Uterus (tissue), 4 donors: ENCODE measurements around the gene LRP1. TPM values are rescaled to one million over a fixed set of nuclear protein-coding genes. Genes with fewer than 3 reads are reported as not detected.

Experiments used
- DNase-seq, 2 donors: peaks; one replicate each; pipeline ENCODE4 v3.0.0-alpha.2; 2019 to 2020
- H3K27ac ChIP-seq, 2 donors: fragments of 200-600 bp; sonication (generic); 1 replicate in 1 of 2; 2 replicates in 1 of 2; pipeline ENCODE4 v1.5.1; 2016 to 2018
- H3K27me3 ChIP-seq, 2 donors: fragments of 200-600 bp; sonication (generic); one replicate each; pipeline ENCODE4 v1.5.1; 2018 to 2019; ENCODE audit warnings: control low read depth in 1 of 2
- H3K36me3 ChIP-seq, 2 donors: fragments of 200-600 bp; sonication (generic); one replicate each; pipeline ENCODE4 v1.5.1; 2019; ENCODE audit warnings: control low read depth in 1 of 2
- H3K4me1 ChIP-seq, 2 donors: fragments of 200-600 bp; sonication (generic); one replicate each; pipeline ENCODE4 v1.5.1; 2018 to 2019; ENCODE audit warnings: control low read depth in 1 of 2
- H3K4me3 ChIP-seq, 2 donors: fragments of 200-600 bp; sonication (generic); 1 replicate in 1 of 2; 2 replicates in 1 of 2; pipeline ENCODE4 v1.5.1; 2018 to 2019; ENCODE audit warnings: mild to moderate bottlenecking in 1 of 2
- H3K9me3 ChIP-seq, 2 donors: fragments of 200-600 bp; sonication (generic); one replicate each; pipeline ENCODE4 v1.5.1; 2019; ENCODE audit warnings: control low read depth in 1 of 2
- CTCF ChIP-seq, 4 experiments: fragments of 200-600 bp in 2 of 4; fragments of 450-650 bp in 2 of 4; sonication (generic) in 2 of 4; IDR thresholded peaks; one replicate each; pipeline ENCODE4 v1.5.1; 2016 to 2019; ENCODE audit warnings: antibody characterized with exemption in 4 of 4, mild to moderate bottlenecking in 2 of 4, moderate library complexity in 1 of 4
- POLR2A ChIP-seq, 2 donors: fragments of 450-650 bp; IDR thresholded peaks; one replicate each; pipeline ENCODE4 v1.6.1; 2016; ENCODE audit warnings: antibody characterized with exemption in 2 of 2, mild to moderate bottlenecking in 1 of 2, moderate library complexity in 1 of 2
- intact Hi-C: fragments of 100-400 bp; cut with DNase I; formaldehyde crosslinking; loops from one replicate; pipeline ENCODE4 v1.15.1; 2023; ENCODE audit warnings: low total_unique reads
- total RNA-seq, 4 donors: library from RNA; depleted of rRNA in 3 of 4; stranded (reverse); fragments of >200 nt in 3 of 4; gene quantifications; one replicate each; pipeline versions ENCODE4 v1.1.0 to v1.2.4, GENCODE V29; 2014 to 2023
- donor health status: DM: yes; HTN: yes; CAD: no.

The LRP1 gene
- total RNA-seq, 4 donors from 2014 or later = 164 to 507 (median 318) TPM

- no peak for DNase-seq
- peak overlapping the region in 1 of 2 donors; percentile 89 for H3K4me3 ChIP-seq
- TF ChIP-seq POLR2A (IDR thresholded peaks at IDR 0.05) (no peak), CTCF (IDR thresholded peaks at IDR 0.05) (no peak)
- no peaks in the 10 kb centered on the region for H3K36me3 ChIP-seq
- peak overlapping the region; percentile 96 to 99 for H3K27ac ChIP-seq
- H3K4me1 ChIP-seq = peaks cover 22 to 35% of the 10 kb centered on the region in 2 donors
- H3K27me3 ChIP-seq = no peaks in the 10 kb centered on the region
- intact Hi-C loops = no loop called here
- no peaks in the 10 kb centered on the region for H3K9me3 ChIP-seq
Measured at GRCh38 chr12:57091638-57092528, 36.4 kb upstream of the LRP1 start.

- DNase-seq = no peak
- Histone ChIP-seq H3K4me3 (no peak overlapping the region), H3K4me1 (peaks cover 22 to 35% of the 10 kb centered on the region in 2 donors), H3K9me3 (no peaks in the 10 kb centered on the region), H3K36me3 (no peaks in the 10 kb centered on the region), H3K27me3 (no peaks in the 10 kb centered on the region), H3K27ac (peak overlapping the region; percentile 96 to 99)
- TF ChIP-seq POLR2A (IDR thresholded peaks at IDR 0.05) (no peak), CTCF (IDR thresholded peaks at IDR 0.05) (no peak)
- intact Hi-C loops = no loop called here
Measured at GRCh38 chr12:57092529-57092862, 35.8 kb upstream of the LRP1 start.

DNA sequence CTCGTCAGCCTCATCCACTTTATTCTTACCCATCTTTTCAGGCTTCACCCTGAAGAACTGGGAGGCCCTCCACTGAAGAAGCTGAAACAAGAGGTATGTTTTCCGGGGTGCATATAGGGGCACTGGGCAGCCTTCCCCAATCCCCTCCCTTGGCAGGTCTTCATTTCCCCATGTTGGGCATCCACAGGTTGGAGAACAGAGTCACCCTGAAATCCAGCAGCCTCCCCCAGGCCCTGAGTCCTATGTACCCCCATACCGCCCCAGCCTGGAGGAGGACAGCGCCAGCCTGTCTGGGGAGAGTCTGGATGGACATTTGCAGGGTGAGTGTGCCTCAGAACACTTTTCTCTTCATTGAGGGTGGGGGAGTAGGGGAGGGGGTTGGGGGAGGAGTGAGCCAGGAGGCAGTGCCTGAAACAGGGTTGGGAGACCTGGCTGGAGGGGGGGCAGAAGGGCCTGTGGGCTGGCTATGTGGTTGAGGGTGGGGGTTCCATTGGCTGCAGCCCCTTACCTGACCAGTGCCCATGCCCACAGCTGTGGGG is 35.3 kb upstream of the LRP1 start:
- no peaks in the 10 kb centered on the region for H3K27me3 ChIP-seq
- TF ChIP-seq CTCF (IDR thresholded peaks at IDR 0.05) (no peak), POLR2A (IDR thresholded peaks at IDR 0.05) (no peak)
- no peaks in the 10 kb centered on the region for H3K9me3 ChIP-seq
- DNase-seq = no peak
- peak overlapping the region; percentile 96 to 99 for H3K27ac ChIP-seq
- H3K4me3 ChIP-seq = no peak overlapping the region
- no peaks in the 10 kb centered on the region for H3K36me3 ChIP-seq
- peaks cover 22 to 35% of the 10 kb centered on the region in 2 donors for H3K4me1 ChIP-seq
- intact Hi-C loops = no loop called here

DNA sequence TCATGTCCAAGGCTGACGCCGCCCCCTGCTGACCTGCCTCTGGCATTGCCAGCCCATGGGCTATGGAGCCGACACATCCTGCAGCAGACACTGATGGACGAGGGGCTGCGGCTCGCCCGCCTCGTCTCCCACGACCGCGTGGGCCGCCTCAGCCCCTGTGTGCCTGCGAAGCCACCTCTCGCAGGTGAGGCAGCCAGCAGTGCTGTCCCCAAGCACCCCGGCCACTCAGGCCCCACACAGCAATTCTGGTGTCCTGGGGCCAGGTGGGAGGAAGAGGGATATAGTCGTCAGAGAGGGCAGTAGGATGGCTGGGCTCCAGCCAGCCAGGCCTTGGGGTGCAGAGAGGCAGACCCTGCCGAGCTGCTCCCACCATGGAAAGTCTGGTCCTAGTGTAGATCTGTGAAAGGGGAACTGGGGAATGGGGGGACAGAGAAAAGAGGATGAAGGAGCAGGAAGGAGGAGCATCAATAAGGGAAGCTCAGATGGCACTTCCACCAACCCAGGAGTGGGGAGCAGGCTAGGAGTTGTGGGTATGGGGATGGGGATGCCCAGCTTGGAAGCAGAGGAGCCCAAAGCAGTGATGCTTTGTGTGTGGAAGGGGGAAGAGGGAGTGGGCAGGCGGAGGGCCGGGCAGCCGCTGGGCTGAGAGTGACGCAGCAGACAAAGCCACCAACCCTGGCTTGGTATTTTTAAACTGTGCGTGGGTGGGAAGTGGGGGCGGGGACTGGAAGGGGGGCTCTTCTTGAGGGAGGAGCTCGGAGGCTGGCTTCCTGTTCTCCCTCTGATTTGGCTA is 34.7 kb upstream of the LRP1 start:
- Histone ChIP-seq H3K4me3 (no peak overlapping the region), H3K36me3 (no peaks in the 10 kb centered on the region), H3K27ac (peak overlapping the region; percentile 96 to 99), H3K27me3 (no peaks in the 10 kb centered on the region), H3K9me3 (no peaks in the 10 kb centered on the region), H3K4me1 (peaks cover 22 to 35% of the 10 kb centered on the region in 2 donors)
- intact Hi-C loops = no loop called here
- peak; percentile 92 to 94 for DNase-seq
- TF ChIP-seq CTCF (IDR thresholded peaks at IDR 0.05) = peak; percentile 13 to 47 (median 32)
- peak; percentile 16 to 29 for TF ChIP-seq POLR2A (IDR thresholded peaks at IDR 0.05)
